Activated CD8-positive, alpha-beta T cell treated with anti-CD3 and anti-CD28 coated beads, Interleukin-2, amount 10 ng/mL, durations not matched to agents 7 days and 5 days (primary cell): ENCODE data around the gene RBFOX1. TPM values are rescaled to one million over a fixed set of nuclear protein-coding genes. Genes with fewer than 3 reads are reported as not detected.

Experiments used
- ATAC-seq: fragments of 150-1000 bp; cut with Tn5 transposase; one replicate; pipeline ENCODE4 v1.10.0; 2021; ENCODE audit warnings: moderate library complexity
- CTCF ChIA-PET: fragments of 350-600 bp; sonication (Branson Sonifier 250); formaldehyde crosslinking; loops from one replicate; lab custom pipeline; 2021; ENCODE audit warnings: antibody characterized with exemption; lab: Charles Lee
- POLR2A ChIA-PET: fragments of 350-600 bp; sonication (Branson Sonifier 250); formaldehyde crosslinking; loops from one replicate; lab custom pipeline; 2021; ENCODE audit warnings: antibody characterized with exemption; lab: Charles Lee
- DNase-seq: peaks from one replicate; pipeline ENCODE4 v3.0.0-alpha.2; 2020
- H3K27ac Mint-ChIP-seq: one replicate; pipeline ENCODE4 v1.8.0; 2021; ENCODE audit warnings: mild to moderate bottlenecking, mixed read lengths
- H3K27me3 Mint-ChIP-seq: one replicate; pipeline ENCODE4 v1.8.0; 2021; ENCODE audit warnings: low read depth, mixed read lengths
- H3K36me3 Mint-ChIP-seq: one replicate; pipeline ENCODE4 v1.8.0; 2021; ENCODE audit warnings: low read depth, mixed read lengths
- H3K4me1 Mint-ChIP-seq: one replicate; pipeline ENCODE4 v1.8.0; 2021; ENCODE audit warnings: low read depth, mixed read lengths
- H3K4me3 Mint-ChIP-seq: one replicate; pipeline ENCODE4 v1.8.0; 2021; ENCODE audit warnings: mild to moderate bottlenecking, mixed read lengths
- H3K9me3 Mint-ChIP-seq: one replicate; pipeline ENCODE4 v1.8.0; 2022; ENCODE audit warnings: mixed read lengths; ENCODE audit not compliant: insufficient read depth
- total RNA-seq, 2 experiments: library from RNA; stranded (reverse); gene quantifications; one replicate each; pipeline ENCODE4 v1.2.3, GENCODE V29; 2021

Gene RBFOX1
- total RNA-seq, 2 experiments from 2014 or later, result not detected

DNA sequence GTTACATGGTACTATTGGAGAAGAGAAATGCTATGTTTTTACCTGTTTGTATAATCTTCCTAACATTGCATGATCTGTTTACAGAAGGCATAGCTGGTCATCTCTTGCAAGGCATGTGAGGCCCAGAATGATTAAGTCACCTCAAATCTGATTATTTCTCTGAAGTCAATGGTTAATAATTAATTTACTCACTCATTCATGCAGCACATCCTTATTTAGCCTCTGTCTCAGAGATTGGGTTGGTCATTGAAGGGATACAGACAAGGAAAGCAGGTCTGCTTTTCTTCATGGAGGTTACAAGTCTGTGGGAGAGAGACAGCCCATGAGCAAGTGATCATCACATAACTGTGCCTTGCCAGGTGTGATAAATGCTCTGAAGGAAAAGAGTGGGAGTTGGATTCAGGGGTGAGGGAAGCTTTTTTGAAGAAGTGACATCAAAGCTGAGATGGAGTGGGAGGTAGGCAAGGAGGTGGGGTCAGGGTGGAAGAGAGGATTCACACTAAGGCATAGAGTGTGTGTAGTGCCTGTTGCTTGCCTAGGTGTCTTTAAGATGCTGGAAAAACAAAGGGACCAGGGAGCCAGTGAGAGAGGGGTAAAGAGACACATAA lies 16.3 kb upstream of the RBFOX1 start:
- Mint-ChIP-seq H3K27me3 (no peaks in the 10 kb centered on the region), H3K9me3 (peaks cover 3% of the 10 kb centered on the region), H3K27ac (no peak overlapping the region), H3K4me3 (no peak overlapping the region), H3K36me3 (no peaks in the 10 kb centered on the region), H3K4me1 (no peaks in the 10 kb centered on the region)
- ATAC-seq, result no peak
- ChIA-PET POLR2A (no interaction called here), CTCF (no interaction called here)
- no peak for DNase-seq

DNA sequence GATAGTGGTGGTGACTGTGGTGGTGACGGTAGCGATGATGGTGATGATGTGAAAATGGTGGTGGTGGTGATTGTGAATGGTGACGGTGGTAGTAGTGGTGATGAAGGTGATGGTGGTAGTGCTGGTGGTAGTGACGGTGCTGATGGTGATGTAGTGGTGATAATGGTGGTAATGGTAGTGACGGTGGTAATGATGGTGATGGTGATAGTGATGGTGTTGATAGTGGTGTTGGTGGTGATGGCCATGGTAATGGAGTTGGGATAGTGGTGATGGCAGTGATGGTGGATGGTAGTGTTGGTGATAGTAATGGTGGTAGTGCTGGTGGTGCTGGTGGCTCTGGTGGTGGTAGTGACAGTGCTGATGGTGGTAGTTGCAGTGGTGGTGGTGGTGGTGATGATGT lies 14.7 kb upstream of the RBFOX1 start:
- POLR2A ChIA-PET, result no interaction called here
- CTCF ChIA-PET, result no interaction called here
- Mint-ChIP-seq H3K27ac (no peak overlapping the region), H3K4me1 (no peaks in the 10 kb centered on the region), H3K9me3 (peaks cover 3% of the 10 kb centered on the region), H3K36me3 (no peaks in the 10 kb centered on the region), H3K4me3 (no peak overlapping the region), H3K27me3 (no peaks in the 10 kb centered on the region)
- ATAC-seq (no peak), DNase-seq (no peak)

DNA sequence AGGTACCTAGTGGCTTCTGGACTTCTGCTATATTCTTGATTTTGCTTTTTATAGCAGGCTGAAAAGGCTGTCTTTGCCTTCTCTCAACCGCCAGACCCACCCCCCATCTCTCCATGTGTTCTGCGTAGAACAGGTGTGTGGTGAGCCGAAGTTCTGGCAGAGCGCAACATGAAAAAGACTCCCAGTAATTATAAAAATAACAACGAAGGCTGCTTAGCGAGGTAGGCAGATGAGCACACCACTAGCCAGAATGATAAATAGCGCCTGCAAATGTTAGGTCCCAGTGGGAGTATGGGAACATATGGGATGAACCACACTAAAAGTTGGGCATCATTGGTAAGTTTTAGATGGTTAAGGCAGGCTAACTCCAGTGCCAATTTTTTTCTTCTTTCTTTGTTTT lies 14.0 kb upstream of the RBFOX1 start:
- ATAC-seq (no peak), DNase-seq (no peak)
- POLR2A ChIA-PET, result no interaction called here
- Mint-ChIP-seq H3K4me3 (no peak overlapping the region), H3K27ac (no peak overlapping the region), H3K9me3 (peaks cover 3% of the 10 kb centered on the region), H3K36me3 (no peaks in the 10 kb centered on the region), H3K4me1 (no peaks in the 10 kb centered on the region), H3K27me3 (no peaks in the 10 kb centered on the region)
- CTCF ChIA-PET, result no interaction called here

DNA sequence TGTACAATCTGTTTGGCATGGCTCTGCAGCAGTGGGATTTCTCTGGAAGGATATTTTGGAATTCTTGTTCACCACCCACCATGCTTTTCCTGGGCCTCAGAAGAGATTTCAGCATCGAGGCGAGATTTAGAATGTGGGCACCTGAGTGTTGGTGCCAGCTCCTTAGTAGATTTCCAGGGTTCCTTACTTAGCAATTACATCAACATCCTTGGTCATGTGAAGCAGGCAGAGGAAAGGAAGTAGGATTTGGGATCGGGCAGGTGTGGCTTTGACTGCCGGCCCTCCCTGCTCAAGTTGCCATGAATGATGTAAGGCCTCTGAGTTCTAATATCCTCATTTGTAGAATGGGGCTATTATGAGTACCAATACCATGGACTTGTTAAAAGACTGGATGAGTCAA lies 13.1 kb upstream of the RBFOX1 start:
- no peak overlapping the region for H3K4me3 Mint-ChIP-seq
- peaks cover 3% of the 10 kb centered on the region for H3K9me3 Mint-ChIP-seq
- no peak overlapping the region for H3K27ac Mint-ChIP-seq
- ATAC-seq, result no peak
- H3K27me3 Mint-ChIP-seq, result no peaks in the 10 kb centered on the region
- POLR2A ChIA-PET, result no interaction called here
- no peaks in the 10 kb centered on the region for H3K4me1 Mint-ChIP-seq
- no peak for DNase-seq
- H3K36me3 Mint-ChIP-seq, result no peaks in the 10 kb centered on the region
- CTCF ChIA-PET, result no interaction called here

DNA sequence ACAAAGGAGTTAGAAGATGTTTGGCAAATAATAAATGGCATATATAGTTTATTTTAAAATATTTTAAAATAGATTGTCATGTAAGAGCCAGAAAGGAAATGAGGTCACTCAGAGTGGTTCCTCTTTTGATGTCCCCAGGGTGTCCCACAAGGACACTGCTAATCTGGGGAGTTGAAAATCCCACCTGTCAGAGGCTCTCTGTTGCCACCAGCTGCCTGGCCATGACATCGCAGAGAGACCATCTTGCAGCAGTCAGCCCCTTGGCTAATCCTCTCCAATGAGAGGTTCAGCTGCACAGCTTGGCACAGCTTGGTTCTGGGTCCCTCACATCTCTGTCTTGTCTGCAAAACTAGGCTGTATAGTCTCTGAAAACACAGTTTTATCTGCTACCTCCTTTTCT lies 11.0 kb upstream of the RBFOX1 start:
- Mint-ChIP-seq H3K4me3 (no peak overlapping the region), H3K36me3 (no peaks in the 10 kb centered on the region), H3K9me3 (peaks cover 4% of the 10 kb centered on the region), H3K27ac (no peak overlapping the region), H3K27me3 (no peaks in the 10 kb centered on the region), H3K4me1 (no peaks in the 10 kb centered on the region)
- DNase-seq, result no peak
- ATAC-seq, result no peak
- CTCF ChIA-PET, result no interaction called here
- POLR2A ChIA-PET, result no interaction called here

DNA sequence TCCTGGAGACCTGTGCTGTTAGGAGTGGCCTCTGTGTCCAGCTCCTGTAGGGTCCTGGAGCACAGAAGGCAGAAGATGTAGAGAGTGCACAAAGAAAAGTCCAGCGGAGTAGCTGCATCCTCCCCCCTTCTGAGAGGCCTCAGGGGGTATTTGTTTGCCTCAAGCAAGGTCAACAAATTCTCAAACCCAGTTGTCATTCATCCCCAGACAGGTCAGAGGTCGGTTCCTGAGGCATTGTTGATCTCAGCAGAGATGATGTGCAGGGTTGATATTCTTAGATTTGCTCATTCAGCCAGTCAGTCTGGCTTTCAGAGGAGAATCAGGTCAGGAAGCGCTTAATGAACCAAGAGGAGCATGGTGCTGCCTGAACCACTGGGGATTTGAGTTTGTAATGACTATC lies 8.3 kb upstream of the RBFOX1 start:
- no peak overlapping the region for H3K27ac Mint-ChIP-seq
- H3K36me3 Mint-ChIP-seq, result no peaks in the 10 kb centered on the region
- H3K4me1 Mint-ChIP-seq, result no peaks in the 10 kb centered on the region
- ChIA-PET POLR2A (no interaction called here), CTCF (no interaction called here)
- DNase-seq (no peak), ATAC-seq (no peak)
- H3K4me3 Mint-ChIP-seq, result no peak overlapping the region
- peaks cover 4% of the 10 kb centered on the region for H3K9me3 Mint-ChIP-seq
- no peaks in the 10 kb centered on the region for H3K27me3 Mint-ChIP-seq

DNA sequence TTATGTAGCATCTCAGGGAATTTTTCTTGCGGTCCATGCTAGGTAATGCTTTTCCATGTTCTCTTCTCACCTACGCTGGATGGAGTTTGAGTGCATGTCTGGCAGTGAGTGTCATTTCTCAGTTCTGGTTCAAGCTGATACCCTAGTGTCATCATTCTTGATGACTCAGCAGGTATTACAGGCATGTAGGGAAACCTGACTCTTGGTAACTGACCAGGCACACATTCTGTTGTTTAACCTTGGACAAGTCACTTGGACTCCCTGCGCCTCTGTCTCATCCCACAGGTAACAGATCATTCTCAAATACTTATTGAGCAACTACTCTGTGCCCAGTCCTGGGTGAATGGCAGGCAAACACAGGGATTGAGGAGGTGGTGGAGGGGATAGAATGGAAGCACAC lies 6.8 kb upstream of the RBFOX1 start:
- H3K4me1 Mint-ChIP-seq, result no peaks in the 10 kb centered on the region
- no peaks in the 10 kb centered on the region for H3K27me3 Mint-ChIP-seq
- H3K9me3 Mint-ChIP-seq, result peaks cover 4% of the 10 kb centered on the region
- no peak overlapping the region for H3K27ac Mint-ChIP-seq
- ATAC-seq, result no peak
- CTCF ChIA-PET, result no interaction called here
- DNase-seq, result no peak
- no peak overlapping the region for H3K4me3 Mint-ChIP-seq
- POLR2A ChIA-PET, result no interaction called here
- H3K36me3 Mint-ChIP-seq, result no peaks in the 10 kb centered on the region

DNA sequence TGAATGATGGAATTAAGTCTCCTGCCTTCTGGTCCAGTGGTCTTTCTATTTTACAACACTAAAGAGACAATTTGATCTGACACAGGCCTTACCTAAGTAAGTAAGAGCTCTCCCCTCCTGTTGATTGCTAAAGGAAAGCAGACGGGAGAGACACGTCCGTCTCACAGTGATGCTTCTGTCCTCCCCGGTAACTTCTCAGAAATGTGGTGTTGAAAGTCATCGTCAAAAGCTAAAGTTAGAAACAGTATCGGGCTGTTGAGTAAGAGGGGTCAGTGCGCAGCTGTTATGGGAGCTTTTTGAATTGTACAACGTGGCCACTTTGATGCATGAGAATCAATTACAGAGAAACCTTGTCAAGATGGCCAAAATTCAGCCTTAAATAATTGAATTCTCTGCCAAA lies 1.9 kb upstream of the RBFOX1 start:
- H3K27me3 Mint-ChIP-seq, result no peaks in the 10 kb centered on the region
- H3K36me3 Mint-ChIP-seq, result no peaks in the 10 kb centered on the region
- ATAC-seq (no peak), DNase-seq (no peak)
- H3K4me1 Mint-ChIP-seq, result no peaks in the 10 kb centered on the region
- no peak overlapping the region for H3K4me3 Mint-ChIP-seq
- ChIA-PET POLR2A (interaction anchor here (0.5 kb wide), 1 partner anchor 186 kb away, joined by 3 read pairs; no protein-coding TSS in a partner anchor), CTCF (no interaction called here)
- H3K27ac Mint-ChIP-seq, result no peak overlapping the region
- peaks cover 18% of the 10 kb centered on the region for H3K9me3 Mint-ChIP-seq

DNA sequence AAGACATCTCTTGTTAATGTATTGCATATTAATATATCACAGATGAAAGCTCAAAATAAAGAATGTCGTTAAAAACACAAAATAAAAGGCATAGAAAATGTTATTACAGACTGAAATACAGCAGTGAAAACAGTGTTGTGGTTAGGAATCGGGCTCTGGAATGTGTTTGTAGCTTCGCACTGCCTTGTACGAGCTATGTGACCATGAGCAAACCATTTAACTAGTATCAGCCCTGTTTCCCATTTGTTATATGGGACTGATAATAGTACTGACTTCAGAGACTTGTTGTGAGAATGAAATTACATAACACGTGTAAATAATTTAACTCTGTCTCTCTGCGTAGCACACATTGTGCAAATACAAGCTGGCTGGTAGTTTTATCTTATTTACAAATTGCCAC lies 648 bp upstream of the RBFOX1 start:
- DNase-seq, result no peak
- ATAC-seq, result no peak
- no peaks in the 10 kb centered on the region for H3K27me3 Mint-ChIP-seq

DNA sequence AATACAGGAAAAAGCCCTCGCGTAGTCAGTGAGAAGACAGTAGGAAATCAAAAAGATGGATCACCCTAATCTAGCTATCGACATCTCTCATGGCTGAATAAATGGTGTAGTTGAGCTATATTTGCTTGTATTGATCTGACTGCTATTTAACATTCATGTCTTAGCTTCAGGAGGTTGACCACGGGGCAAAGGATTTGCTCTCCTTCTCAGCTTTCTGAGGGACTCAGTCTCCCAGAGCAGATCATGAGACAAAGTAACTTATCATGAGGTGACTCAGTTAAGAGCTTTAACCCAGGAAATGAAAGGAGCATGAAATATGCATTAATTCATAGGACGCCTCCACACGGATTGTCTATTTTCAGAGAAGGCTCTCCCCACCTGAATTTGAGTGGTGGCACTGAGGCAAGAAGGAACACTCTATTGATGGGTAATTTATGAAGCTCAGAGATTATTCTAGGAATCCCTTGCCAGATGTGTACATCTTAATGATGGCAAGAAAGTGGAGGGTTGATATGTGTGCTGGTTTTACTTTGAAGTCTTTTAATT lies 608 bp downstream of the RBFOX1 start:
- Mint-ChIP-seq H3K9me3 (peaks cover 17% of the 10 kb centered on the region), H3K27me3 (no peaks in the 10 kb centered on the region), H3K27ac (no peak overlapping the region), H3K4me1 (no peaks in the 10 kb centered on the region), H3K36me3 (no peaks in the 10 kb centered on the region), H3K4me3 (no peak overlapping the region)
- no peak for DNase-seq
- ATAC-seq, result no peak
- ChIA-PET CTCF (no interaction called here), POLR2A (no interaction called here)

More for the DNA sequence above, 648 bp upstream of the RBFOX1 start:
- ChIA-PET CTCF (no interaction called here), POLR2A (no interaction called here)
- Mint-ChIP-seq H3K4me1 (no peaks in the 10 kb centered on the region), H3K4me3 (no peak overlapping the region), H3K9me3 (peaks cover 15% of the 10 kb centered on the region), H3K36me3 (no peaks in the 10 kb centered on the region), H3K27ac (no peak overlapping the region)

DNA sequence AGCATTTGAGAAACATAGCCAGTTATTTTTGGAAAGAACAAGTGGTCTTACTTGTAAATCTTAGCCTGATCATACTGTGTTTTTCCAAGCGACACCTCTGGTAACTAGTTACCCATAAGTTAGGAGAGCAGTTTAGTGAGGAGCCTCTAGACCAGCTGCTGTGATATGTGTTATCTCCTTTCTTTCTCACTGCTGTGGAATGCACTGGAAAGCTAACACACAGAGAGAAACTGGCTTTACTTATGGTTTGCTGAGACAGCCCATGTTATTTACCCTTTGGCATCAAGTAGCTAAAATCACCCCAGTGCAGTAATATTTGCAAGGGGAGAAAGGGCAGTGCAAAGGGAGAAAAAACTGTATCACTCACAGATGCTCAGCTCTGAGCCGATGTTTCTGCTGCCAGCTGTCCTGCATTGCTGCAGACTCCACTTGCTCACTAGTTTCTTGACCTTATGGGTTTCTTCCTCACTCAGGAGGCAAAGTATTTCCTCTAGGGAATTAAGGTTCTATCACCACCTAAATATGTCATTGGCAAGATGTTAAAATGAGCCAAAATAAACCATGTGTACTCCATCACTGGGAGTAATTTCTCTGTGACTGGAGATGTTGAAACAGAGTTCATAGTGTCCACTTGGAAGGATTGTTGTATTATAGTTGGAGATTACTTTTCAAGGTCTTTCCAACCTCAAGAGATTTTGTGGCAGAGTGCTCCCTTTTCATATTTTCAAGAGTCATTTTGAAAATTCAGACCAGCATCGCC lies 2.3 kb downstream of the RBFOX1 start:
- POLR2A ChIA-PET, result no interaction called here
- no peak for DNase-seq
- CTCF ChIA-PET, result no interaction called here

DNA sequence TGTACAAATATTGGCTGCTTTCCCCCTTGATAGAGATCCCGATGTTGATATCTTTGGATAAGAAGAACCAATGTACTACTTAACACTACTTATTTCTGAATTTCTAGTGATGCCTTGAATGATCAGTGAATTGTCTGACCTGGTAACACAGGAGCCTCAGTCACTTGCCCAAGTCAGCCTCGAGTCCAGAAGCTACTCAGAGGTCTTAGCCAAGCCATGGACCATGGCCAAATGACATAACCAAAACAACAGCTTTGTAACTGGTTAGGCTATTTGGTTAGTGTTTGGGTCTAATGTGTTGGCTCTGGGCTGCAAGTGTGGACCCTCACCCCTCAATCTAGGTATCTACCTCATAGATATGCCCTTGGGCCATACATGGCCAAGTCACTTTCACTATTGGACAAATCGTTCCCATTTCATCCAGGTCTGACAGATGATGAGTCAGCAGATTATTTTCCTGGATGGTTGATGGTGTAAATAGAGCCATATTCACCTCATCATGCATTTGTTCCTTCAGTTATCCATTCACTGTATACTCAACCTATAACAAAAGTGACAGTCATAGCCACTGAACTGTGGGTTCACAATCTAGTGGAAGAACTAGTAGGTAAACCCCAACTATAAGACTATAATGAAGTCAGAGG lies 3.5 kb downstream of the RBFOX1 start:
- no peak overlapping the region for H3K4me3 Mint-ChIP-seq
- H3K27ac Mint-ChIP-seq, result no peak overlapping the region
- no peaks in the 10 kb centered on the region for H3K4me1 Mint-ChIP-seq
- ATAC-seq (no peak), DNase-seq (no peak)
- H3K27me3 Mint-ChIP-seq, result no peaks in the 10 kb centered on the region
- POLR2A ChIA-PET, result no interaction called here
- H3K36me3 Mint-ChIP-seq, result no peaks in the 10 kb centered on the region
- CTCF ChIA-PET, result no interaction called here
- H3K9me3 Mint-ChIP-seq, result peaks cover 24% of the 10 kb centered on the region

More for the DNA sequence above, 2.3 kb downstream of the RBFOX1 start:
- Mint-ChIP-seq H3K27me3 (no peaks in the 10 kb centered on the region), H3K4me3 (no peak overlapping the region), H3K9me3 (peaks cover 27% of the 10 kb centered on the region), H3K4me1 (no peaks in the 10 kb centered on the region), H3K36me3 (no peaks in the 10 kb centered on the region), H3K27ac (no peak overlapping the region)
- ATAC-seq, result no peak
